Spleen (tissue), 7 donors: ENCODE measurements around the gene SLC38A11.
"Not testable (repeated sequence)": the region's sequence is repeated elsewhere in the genome, so short reads cannot be mapped to it uniquely, and the experiment has no call there.

Source experiments
- CTCF ChIP-seq, 11 experiments: fragments of 200-600 bp in 7 of 11; fragments of 450-650 bp in 4 of 11; sonication (generic) in 4 of 11; IDR thresholded peaks in 8 of 11; conservative IDR thresholded peaks in 3 of 11; 1 replicate in 7 of 11; 2 replicates in 4 of 11; pipeline versions ENCODE4 v1.4.0 to v1.8.0; 2016 to 2021; ENCODE audit warnings: antibody characterized with exemption in 11 of 11, inconsistent platforms in 4 of 11, mild to moderate bottlenecking in 1 of 11
- POLR2AphosphoS5 ChIP-seq, 3 donors: sonication (generic); formaldehyde crosslinking; IDR thresholded peaks; one replicate each; pipeline ENCODE4 v1.5.1; 2017; ENCODE audit warnings: antibody characterized with exemption in 3 of 3
- donor health status: DM: no; HTN: no; CAD: no; lungs with moderate emphysema.
- donor health status: DM: no; HTN: no; CAD: no.
- donor health status: DM: no; HTN: no; CAD: no.

GRCh38 chr2:164992093-164992454 lies 36.7 kb upstream of the SLC38A11 start:
- TF ChIP-seq CTCF (IDR thresholded peaks at IDR 0.05 in 8 of 11, conservative IDR thresholded peaks at IDR 0.05 in 3 of 11); POLR2AphosphoS5 (IDR thresholded peaks at IDR 0.05): not testable (repeated sequence)
